Kidney (tissue), 14 donors: ENCODE measurements around the gene RAD51B. TPM values are rescaled to one million over a fixed set of nuclear protein-coding genes. Genes with fewer than 3 reads are reported as not detected.

Experiments
- DNase-seq, 5 donors: peaks; one replicate each; pipeline ENCODE4 v3.0.0-alpha.2; 2013 to 2020
- FAIRE-seq: peaks from 2 replicates; lab custom pipeline; 2012; peaks lifted over from hg19 to GRCh38; lab: Jason Lieb, UNC
- H3K27ac ChIP-seq, 2 donors: one replicate each; pipeline ENCODE4 v1.7.0; 2013; ENCODE audit warnings: low read depth in 2 of 2, low read length in 2 of 2, inconsistent platforms in 1 of 2
- H3K27me3 ChIP-seq: one replicate; pipeline ENCODE4 v1.7.1; 2013; ENCODE audit warnings: low read length, inconsistent platforms; ENCODE audit not compliant: control insufficient read depth, insufficient read depth
- H3K36me3 ChIP-seq, 3 donors: one replicate each; pipeline versions ENCODE4 v1.7.0 to v1.7.1; 2013; ENCODE audit warnings: low read length in 3 of 3, control low read depth in 1 of 3, inconsistent platforms in 1 of 3; ENCODE audit not compliant: insufficient read depth in 3 of 3, control insufficient read depth in 2 of 3
- H3K4me1 ChIP-seq, 3 donors: one replicate each; pipeline versions ENCODE4 v1.7.0 to v1.7.1; 2013; ENCODE audit warnings: low read length in 3 of 3, inconsistent platforms in 1 of 3, low read depth in 1 of 3; ENCODE audit not compliant: control insufficient read depth in 2 of 3, insufficient read depth in 2 of 3
- H3K4me3 ChIP-seq, 3 donors: one replicate each; pipeline versions ENCODE4 v1.7.0 to v1.8.1; 2013; ENCODE audit warnings: low read length in 3 of 3, control low read depth in 1 of 3, inconsistent platforms in 1 of 3
- H3K9ac ChIP-seq, 3 donors: one replicate each; pipeline versions ENCODE4 v1.7.0 to v1.7.1; 2013; ENCODE audit warnings: low read length in 3 of 3, control low read depth in 1 of 3, inconsistent platforms in 1 of 3
- H3K9me3 ChIP-seq, 3 donors: one replicate each; pipeline versions ENCODE4 v1.7.0 to v1.7.1; 2013; ENCODE audit warnings: low read length in 3 of 3, control low read depth in 1 of 3, inconsistent platforms in 1 of 3; ENCODE audit not compliant: control insufficient read depth in 2 of 3, insufficient read depth in 1 of 3
- intact Hi-C: fragments of 100-400 bp; cut with DNase I; formaldehyde crosslinking; loops from one replicate; pipeline ENCODE4 v1.11.1; 2022
- polyA plus RNA-seq: library from polyadenylated mRNA; stranded (reverse); fragments of 350-450 nt; fragmentation: Illumina TruSeq; extraction: RNeasy Lipid Tissue Mini Kit (QIAGEN cat#74804); gene quantifications from one replicate; pipeline ENCODE4 v1.2.3, GENCODE V29; 2014; ENCODE audit warnings: low read depth, low replicate concordance; ENCODE audit not compliant: insufficient read depth
- total RNA-seq: library from RNA; stranded (reverse); fragmentation: NEBNext Ultra II Directional; extraction: Animal tissue kit (Norgen Biotek cat#: 25700); gene quantifications from one replicate; pipeline ENCODE4 v1.2.1, GENCODE V29; 2021
- TF ChIP-seq, protein P1 (sequence below): IDR thresholded peaks from 3 replicates; pipeline ENCODE4 v1.5.1; 2012; ENCODE audit warnings: mild to moderate bottlenecking, moderate library complexity, borderline replicate concordance; ENCODE audit not compliant: insufficient read depth; ENCODE audit errors: extremely low read depth
- donor health status: control.
- donor health status: control.
- donor health status: control.
- donor health status: control.
- donor health status: control.
- donor health status: DM: yes; HTN: yes; CAD: no.
- donor health status: Normal renal cell carcinoma (clear cell type).

The RAD51B gene
- total and polyA plus RNA-seq, 2 donors from 2014 or later: 6.9 to 18.0 TPM

DNA sequence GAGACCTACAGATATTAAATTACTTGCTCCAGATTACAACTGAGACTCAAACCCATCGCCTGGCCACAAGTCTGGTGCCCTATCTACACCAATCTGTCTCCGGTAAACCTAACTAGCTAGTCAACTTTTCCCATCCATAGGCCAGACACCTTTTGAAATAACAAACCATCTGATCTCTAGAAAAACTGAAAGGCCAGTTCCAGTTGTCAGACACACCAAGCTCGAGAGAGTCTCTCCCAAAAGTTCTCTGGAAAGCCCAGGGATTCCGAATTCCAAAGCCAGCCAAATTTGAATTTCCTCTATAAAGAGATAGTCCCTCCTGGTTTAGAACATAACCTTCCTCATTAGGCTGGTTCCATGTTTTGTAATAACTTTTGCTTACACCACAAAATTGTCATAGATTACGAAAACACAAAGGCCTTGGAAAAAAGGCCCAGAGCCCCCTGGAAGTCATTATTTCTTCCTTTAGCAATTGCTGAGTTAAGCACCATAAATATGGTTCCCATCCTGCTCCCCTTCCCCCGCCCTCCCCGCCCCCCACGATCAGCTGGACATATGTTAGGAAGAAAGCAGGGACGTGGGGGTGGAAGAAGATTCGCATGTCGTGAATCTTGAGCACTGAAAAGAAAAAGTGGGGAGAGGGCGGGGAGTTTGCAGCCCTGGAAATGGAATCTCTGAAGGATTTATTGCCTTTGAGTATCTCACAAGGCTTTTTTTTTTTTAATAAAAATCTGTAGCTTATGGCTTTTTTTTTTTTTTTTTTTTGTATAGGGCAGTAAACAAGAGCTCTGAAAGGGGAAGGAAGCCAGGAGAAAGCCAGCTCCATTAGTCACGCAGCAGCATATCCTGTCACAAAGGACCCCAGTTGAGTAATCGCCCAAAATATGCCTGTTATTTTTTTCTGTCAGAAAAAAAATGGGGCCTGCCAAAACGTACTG, 862.9 kb downstream of the RAD51B start:
- DNase-seq (peak in 4 of 5 donors; percentile 68 to 94 (median 76)), FAIRE-seq (no peak)
- Histone ChIP-seq H3K4me1 (peaks cover 14 to 26% (median 23%) of the 10 kb centered on the region in 3 donors), H3K36me3 (no peaks in the 10 kb centered on the region), H3K4me3 (no peak overlapping the region), H3K9me3 (no peaks in the 10 kb centered on the region), H3K27ac (peak overlapping the region in 1 of 2 donors; percentile 9), H3K27me3 (no peaks in the 10 kb centered on the region), H3K9ac (no peak overlapping the region)
- TF ChIP-seq, protein P1, sequence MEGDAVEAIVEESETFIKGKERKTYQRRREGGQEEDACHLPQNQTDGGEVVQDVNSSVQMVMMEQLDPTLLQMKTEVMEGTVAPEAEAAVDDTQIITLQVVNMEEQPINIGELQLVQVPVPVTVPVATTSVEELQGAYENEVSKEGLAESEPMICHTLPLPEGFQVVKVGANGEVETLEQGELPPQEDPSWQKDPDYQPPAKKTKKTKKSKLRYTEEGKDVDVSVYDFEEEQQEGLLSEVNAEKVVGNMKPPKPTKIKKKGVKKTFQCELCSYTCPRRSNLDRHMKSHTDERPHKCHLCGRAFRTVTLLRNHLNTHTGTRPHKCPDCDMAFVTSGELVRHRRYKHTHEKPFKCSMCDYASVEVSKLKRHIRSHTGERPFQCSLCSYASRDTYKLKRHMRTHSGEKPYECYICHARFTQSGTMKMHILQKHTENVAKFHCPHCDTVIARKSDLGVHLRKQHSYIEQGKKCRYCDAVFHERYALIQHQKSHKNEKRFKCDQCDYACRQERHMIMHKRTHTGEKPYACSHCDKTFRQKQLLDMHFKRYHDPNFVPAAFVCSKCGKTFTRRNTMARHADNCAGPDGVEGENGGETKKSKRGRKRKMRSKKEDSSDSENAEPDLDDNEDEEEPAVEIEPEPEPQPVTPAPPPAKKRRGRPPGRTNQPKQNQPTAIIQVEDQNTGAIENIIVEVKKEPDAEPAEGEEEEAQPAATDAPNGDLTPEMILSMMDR: no peak
- intact Hi-C loops: no loop called here

DNA sequence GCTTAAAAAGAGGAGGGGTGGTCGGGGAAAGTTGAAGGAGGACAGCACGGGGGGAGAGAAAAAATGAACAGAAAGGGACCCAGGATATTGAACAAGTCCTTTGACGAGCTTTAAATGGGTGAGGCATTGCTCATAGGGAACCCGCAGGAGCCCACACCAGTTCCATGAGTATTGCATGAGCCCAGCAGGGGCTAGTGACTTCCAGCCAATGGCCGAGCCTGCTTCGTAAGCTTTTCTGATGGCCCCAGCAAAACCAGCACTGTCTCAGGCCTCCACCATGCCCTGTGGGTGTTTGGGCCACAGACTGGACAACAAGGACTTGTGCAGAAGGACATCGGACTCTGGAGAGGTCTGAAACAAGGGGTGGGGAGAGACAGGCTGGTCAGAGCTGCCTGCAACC, 863.7 kb downstream of the RAD51B start:
- no peaks in the 10 kb centered on the region for H3K27me3 ChIP-seq
- intact Hi-C loops: no loop called here
- TF ChIP-seq, protein P1: no peak
- peaks cover 14 to 26% (median 23%) of the 10 kb centered on the region in 3 donors for H3K4me1 ChIP-seq
- H3K9ac ChIP-seq: no peak overlapping the region
- no peaks in the 10 kb centered on the region for H3K36me3 ChIP-seq
- peak overlapping the region in 1 of 2 donors; percentile 20 for H3K27ac ChIP-seq
- H3K9me3 ChIP-seq: no peaks in the 10 kb centered on the region
- no peak overlapping the region for H3K4me3 ChIP-seq
- DNase-seq (no peak), FAIRE-seq (no peak)

DNA sequence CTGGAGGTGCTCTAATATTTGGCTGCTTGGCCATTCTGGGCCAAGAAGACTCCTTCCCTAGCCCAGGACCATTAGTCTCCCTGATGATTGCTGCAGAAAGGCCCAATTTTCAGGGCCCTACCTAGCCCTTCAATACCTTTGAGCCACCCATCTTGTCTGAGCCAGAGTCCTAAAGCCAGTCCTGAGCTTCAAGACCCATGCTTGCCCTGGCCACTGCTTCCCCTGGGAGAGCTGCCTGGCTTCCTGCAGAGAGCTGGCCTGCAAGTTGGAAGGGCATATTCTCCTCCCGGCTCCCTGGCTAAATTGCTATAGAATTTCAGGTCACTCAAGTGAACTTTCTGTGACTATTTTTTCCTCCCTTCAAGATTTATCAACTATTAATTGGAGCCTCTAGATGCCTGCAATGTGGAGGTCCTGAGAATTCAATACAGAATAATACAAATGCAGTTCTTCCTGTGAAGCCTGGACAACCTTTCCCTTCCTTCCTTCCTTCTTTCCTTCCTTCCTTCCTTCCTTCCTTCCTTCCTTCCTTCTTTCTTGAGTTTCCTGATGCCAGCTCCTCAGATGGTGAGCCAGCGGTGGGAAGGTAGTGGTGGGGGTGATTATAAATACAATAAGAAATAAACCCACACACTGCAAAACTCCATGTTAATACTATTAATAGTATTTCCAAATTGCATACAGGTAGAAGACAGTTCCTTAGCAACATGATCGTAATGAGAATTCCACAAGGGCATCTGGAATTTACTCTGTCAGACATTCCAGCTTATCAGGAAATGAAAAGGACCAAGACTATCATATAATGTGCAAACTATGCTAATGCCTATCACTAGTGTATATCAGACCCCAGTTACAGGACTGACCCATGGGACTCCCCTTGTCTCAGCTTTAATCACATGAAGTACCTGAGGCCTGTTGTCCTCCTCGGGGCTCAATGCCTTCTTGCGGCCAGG, 865.2 kb downstream of the RAD51B start:
- intact Hi-C loops: no loop called here
- Histone ChIP-seq H3K4me1 (peaks cover 18 to 29% (median 25%) of the 10 kb centered on the region in 3 donors), H3K9ac (no peak overlapping the region)

More for the DNA sequence above, 865.2 kb downstream of the RAD51B start:
- FAIRE-seq (no peak), DNase-seq (no peak)
- Histone ChIP-seq H3K9me3 (no peaks in the 10 kb centered on the region), H3K4me3 (no peak overlapping the region), H3K27ac (peak overlapping the region in 1 of 2 donors; percentile 15), H3K27me3 (no peaks in the 10 kb centered on the region), H3K36me3 (no peaks in the 10 kb centered on the region)
- TF ChIP-seq, protein P1: no peak
